CD14-positive monocyte (primary cell): ENCODE measurements around the gene SUCLG2. TPM values are rescaled to one million over a fixed set of nuclear protein-coding genes. Genes with fewer than 3 reads are reported as not detected.

Experiments used
- DNase-seq, 3 donors: peaks; one replicate each; pipeline ENCODE4 v3.0.0-alpha.2; 2011 to 2022
- H2AFZ ChIP-seq: 2 replicates; pipeline ENCODE4 v1.6.0; 2012; ENCODE audit warnings: mild to moderate bottlenecking, low read depth, low read length, inconsistent platforms; ENCODE audit not compliant: insufficient read depth, poor library complexity, severe bottlenecking
- H3K27ac ChIP-seq, 2 donors: 1 replicate in 1 of 2; 2 replicates in 1 of 2; pipeline ENCODE4 v1.5.1; 2012 to 2013; ENCODE audit warnings: low read length in 2 of 2, control low read depth in 1 of 2, inconsistent platforms in 1 of 2, low read depth in 1 of 2, mild to moderate bottlenecking in 1 of 2
- H3K27me3 ChIP-seq, 2 donors: one replicate each; pipeline versions ENCODE4 v1.6.0 to v1.6.1; 2011 to 2013; ENCODE audit warnings: low read length in 2 of 2; ENCODE audit not compliant: control insufficient read depth in 2 of 2, insufficient read depth in 2 of 2
- H3K36me3 ChIP-seq, 2 donors: replicated peaks in 1 of 2; 1 replicate in 1 of 2; 2 replicates in 1 of 2; pipeline versions ENCODE4 v1.5.1 to v1.6.1; 2012 to 2013; ENCODE audit warnings: low read length in 2 of 2, control low read depth in 1 of 2, inconsistent platforms in 1 of 2, mild to moderate bottlenecking in 1 of 2; ENCODE audit not compliant: insufficient read depth in 2 of 2, control insufficient read depth in 1 of 2
- H3K4me1 ChIP-seq, 2 donors: 1 replicate in 1 of 2; 2 replicates in 1 of 2; pipeline versions ENCODE4 v1.5.1 to v1.6.1; 2012 to 2013; ENCODE audit warnings: low read length in 2 of 2, control low read depth in 1 of 2, inconsistent platforms in 1 of 2, mild to moderate bottlenecking in 1 of 2, moderate library complexity in 1 of 2; ENCODE audit not compliant: insufficient read depth in 2 of 2, control insufficient read depth in 1 of 2
- H3K4me2 ChIP-seq: replicated peaks from 2 replicates; pipeline ENCODE3; 2012; ENCODE audit warnings: low read length, moderate library complexity, mild to moderate bottlenecking; ENCODE audit not compliant: poor library complexity, severe bottlenecking; ENCODE audit errors: extremely low read depth
- H3K4me3 ChIP-seq, 3 experiments: fragments of 200-600 bp in 1 of 3; sonication (generic) in 1 of 3; replicated peaks in 1 of 3; 1 replicate in 2 of 3; 2 replicates in 1 of 3; pipeline ENCODE4 v1.5.1; 2011 to 2013; ENCODE audit warnings: low read length in 3 of 3, mild to moderate bottlenecking in 3 of 3, control low read depth in 2 of 3, low read depth in 2 of 3, inconsistent platforms in 1 of 3, moderate library complexity in 1 of 3
- H3K79me2 ChIP-seq: 2 replicates; pipeline ENCODE4 v1.6.0; 2012; ENCODE audit warnings: mild to moderate bottlenecking, control low read depth, inconsistent platforms, low read length, moderate library complexity; ENCODE audit not compliant: insufficient read depth
- H3K9ac ChIP-seq: 2 replicates; pipeline ENCODE4 v1.6.0; 2017; ENCODE audit warnings: low read length, mild to moderate bottlenecking; ENCODE audit not compliant: insufficient read depth, poor library complexity, severe bottlenecking
- H3K9me3 ChIP-seq, 2 donors: replicated peaks in 1 of 2; 1 replicate in 1 of 2; 2 replicates in 1 of 2; pipeline versions ENCODE4 v1.5.1 to v1.6.1; 2012 to 2013; ENCODE audit warnings: low read length in 2 of 2, control low read depth in 1 of 2; ENCODE audit not compliant: control insufficient read depth in 1 of 2, insufficient read depth in 1 of 2
- H4K20me1 ChIP-seq: 2 replicates; pipeline ENCODE4 v1.6.0; 2012; ENCODE audit warnings: mild to moderate bottlenecking, low read length, control low read depth, moderate library complexity; ENCODE audit not compliant: insufficient read depth
- H3K27ac Mint-ChIP-seq, 7 donors: one replicate each; pipeline ENCODE4 v1.8.0; 2020; ENCODE audit warnings: mild to moderate bottlenecking in 7 of 7, mixed read lengths in 7 of 7, moderate library complexity in 6 of 7, inconsistent platforms in 2 of 7
- H3K27me3 Mint-ChIP-seq, 3 donors: one replicate each; pipeline ENCODE4 v1.8.0; 2021 to 2022; ENCODE audit warnings: low read depth in 3 of 3, mild to moderate bottlenecking in 3 of 3, mixed read lengths in 3 of 3, moderate library complexity in 3 of 3, inconsistent platforms in 1 of 3
- H3K36me3 Mint-ChIP-seq, 2 donors: one replicate each; pipeline ENCODE4 v1.8.0; 2020; ENCODE audit warnings: mixed read lengths in 2 of 2, inconsistent platforms in 1 of 2, mild to moderate bottlenecking in 1 of 2
- H3K4me1 Mint-ChIP-seq: one replicate; pipeline ENCODE4 v1.8.0; 2020; ENCODE audit warnings: mild to moderate bottlenecking, mixed read lengths
- H3K4me3 Mint-ChIP-seq, 2 donors: one replicate each; pipeline ENCODE4 v1.8.0; 2020; ENCODE audit warnings: mild to moderate bottlenecking in 2 of 2, mixed read lengths in 2 of 2, moderate library complexity in 1 of 2
- H3K9me3 Mint-ChIP-seq, 7 donors: one replicate each; pipeline ENCODE4 v1.8.0; 2020 to 2022; ENCODE audit warnings: mixed read lengths in 7 of 7, mild to moderate bottlenecking in 6 of 7, moderate library complexity in 6 of 7, inconsistent platforms in 2 of 7
- WGBS: methylation state at CpG from one replicate; pipeline ENCODE4 v1.1.5; 2013; ENCODE audit warnings: missing lambda C conversion rate; ENCODE audit not compliant: insufficient coverage; 5-methylcytosine and 5-hydroxymethylcytosine counted together
- intact Hi-C, 2 donors: fragments of 100-400 bp; cut with micrococcal nuclease; formaldehyde crosslinking; loops; one replicate each; pipeline versions ENCODE4 v1.15.0 to v1.15.1; 2023
- polyA plus RNA-seq, 3 donors: library from polyadenylated mRNA; depleted of rRNA in 1 of 3; unstranded in 2 of 3; stranded (reverse) in 1 of 3; fragments of 300-500 nt in 2 of 3; fragments of >200 nt in 1 of 3; fragmentation: Illumina TruSeq in 2 of 3; gene quantifications; 1 replicate in 2 of 3; 2 replicates in 1 of 3; pipeline ENCODE4 v1.2.3, GENCODE V29; 2012 to 2021
- TF ChIP-seq, protein P1 (sequence below): fragments of 200-600 bp; IDR thresholded peaks from one replicate; pipeline ENCODE4 v1.8.0; 2022; ENCODE audit warnings: antibody characterized with exemption, mild to moderate bottlenecking

SUCLG2 gene
- polyA plus RNA-seq, 3 donors = 10.8 to 37.5 (median 32.9) TPM

DNA sequence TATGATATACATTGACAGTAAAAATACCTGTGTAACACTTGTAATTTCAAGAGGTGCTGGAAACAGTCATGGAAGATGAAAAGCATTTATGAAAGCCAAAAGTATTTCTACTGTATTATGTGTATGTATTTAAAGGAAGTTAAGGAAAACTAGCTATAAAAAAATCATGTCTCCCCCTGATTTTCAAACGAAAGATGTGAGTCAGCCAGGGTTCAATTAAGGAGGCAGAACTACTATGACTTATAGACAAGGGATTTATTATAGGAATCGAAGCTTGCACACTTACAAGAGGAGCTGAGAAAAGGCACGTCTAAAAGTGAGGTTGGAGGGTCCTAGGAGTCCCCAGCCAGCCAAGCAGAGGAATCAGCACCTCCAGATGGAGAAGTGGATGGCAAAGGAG, 119.4 kb downstream of the SUCLG2 start:
- Histone ChIP-seq H3K9ac (no peak overlapping the region), H4K20me1 (no peaks in the 10 kb centered on the region), H3K4me2 (no peak overlapping the region), H3K36me3 (no peaks in the 10 kb centered on the region), H3K27ac (no peak overlapping the region), H2AFZ (no peak overlapping the region), H3K4me3 (no peak overlapping the region), H3K79me2 (no peaks in the 10 kb centered on the region), H3K9me3 (no peaks in the 10 kb centered on the region), H3K4me1 (no peaks in the 10 kb centered on the region), H3K27me3 (no peaks in the 10 kb centered on the region)
- TF ChIP-seq, protein P1, sequence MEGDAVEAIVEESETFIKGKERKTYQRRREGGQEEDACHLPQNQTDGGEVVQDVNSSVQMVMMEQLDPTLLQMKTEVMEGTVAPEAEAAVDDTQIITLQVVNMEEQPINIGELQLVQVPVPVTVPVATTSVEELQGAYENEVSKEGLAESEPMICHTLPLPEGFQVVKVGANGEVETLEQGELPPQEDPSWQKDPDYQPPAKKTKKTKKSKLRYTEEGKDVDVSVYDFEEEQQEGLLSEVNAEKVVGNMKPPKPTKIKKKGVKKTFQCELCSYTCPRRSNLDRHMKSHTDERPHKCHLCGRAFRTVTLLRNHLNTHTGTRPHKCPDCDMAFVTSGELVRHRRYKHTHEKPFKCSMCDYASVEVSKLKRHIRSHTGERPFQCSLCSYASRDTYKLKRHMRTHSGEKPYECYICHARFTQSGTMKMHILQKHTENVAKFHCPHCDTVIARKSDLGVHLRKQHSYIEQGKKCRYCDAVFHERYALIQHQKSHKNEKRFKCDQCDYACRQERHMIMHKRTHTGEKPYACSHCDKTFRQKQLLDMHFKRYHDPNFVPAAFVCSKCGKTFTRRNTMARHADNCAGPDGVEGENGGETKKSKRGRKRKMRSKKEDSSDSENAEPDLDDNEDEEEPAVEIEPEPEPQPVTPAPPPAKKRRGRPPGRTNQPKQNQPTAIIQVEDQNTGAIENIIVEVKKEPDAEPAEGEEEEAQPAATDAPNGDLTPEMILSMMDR = no peak
- intact Hi-C loops = no loop called here
- Mint-ChIP-seq H3K36me3 (no peaks in the 10 kb centered on the region), H3K4me1 (no peaks in the 10 kb centered on the region), H3K27me3 (peaks cover 0 to 1% (median 0%) of the 10 kb centered on the region in 3 donors), H3K4me3 (no peak overlapping the region), H3K9me3 (peaks cover 3 to 16% (median 8%) of the 10 kb centered on the region in 7 donors), H3K27ac (no peak overlapping the region)
- no peak for DNase-seq
- no CpG with 5 or more reads among the region's 3 CpGs for WGBS

DNA sequence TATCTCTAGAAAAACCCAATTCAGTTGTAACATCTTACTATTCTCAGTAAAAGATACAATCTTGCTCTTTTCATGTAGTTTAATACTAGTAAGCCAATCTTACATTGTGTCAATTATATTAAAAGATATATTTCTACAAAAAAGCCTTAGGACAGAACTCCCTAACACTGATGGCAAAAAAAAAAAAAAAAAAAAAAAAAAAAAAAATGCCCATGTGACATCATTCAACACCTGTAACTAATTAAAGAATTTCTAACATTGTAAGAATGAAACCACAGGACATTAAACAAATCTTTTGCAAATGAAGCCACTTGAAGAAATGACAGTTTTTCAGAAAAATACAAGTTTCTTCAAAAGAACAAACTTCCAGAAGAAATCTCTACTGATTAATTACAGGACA, 119.8 kb downstream of the SUCLG2 start:
- no peaks in the 10 kb centered on the region for H3K27me3 ChIP-seq
- no peak overlapping the region for H2AFZ ChIP-seq
- TF ChIP-seq, protein P1 = no peak
- H3K79me2 ChIP-seq = no peaks in the 10 kb centered on the region
- H3K4me3 ChIP-seq = no peak overlapping the region
- Mint-ChIP-seq H3K27me3 (no peaks in the 10 kb centered on the region), H3K4me3 (no peak overlapping the region), H3K27ac (no peak overlapping the region), H3K9me3 (peaks cover 3 to 14% (median 6%) of the 10 kb centered on the region in 7 donors), H3K4me1 (no peaks in the 10 kb centered on the region), H3K36me3 (no peaks in the 10 kb centered on the region)
- no peak overlapping the region for H3K9ac ChIP-seq
- H3K36me3 ChIP-seq = no peaks in the 10 kb centered on the region
- no peaks in the 10 kb centered on the region for H4K20me1 ChIP-seq
- H3K4me2 ChIP-seq = no peak overlapping the region
- DNase-seq = no peak
- intact Hi-C loops = no loop called here
- no peak overlapping the region for H3K27ac ChIP-seq
- no peaks in the 10 kb centered on the region for H3K9me3 ChIP-seq
- H3K4me1 ChIP-seq = no peaks in the 10 kb centered on the region
